Loucy (cell line): ENCODE measurements around the gene CPA2.

ENCODE experiments used
- H2AFZ ChIP-seq: fragments of 200-600 bp; sonication (generic); 2 replicates; pipeline ENCODE4 v1.6.0; 2016; ENCODE audit warnings: antibody characterized with exemption, mild to moderate bottlenecking, low read length, moderate library complexity
- H3F3A ChIP-seq: fragments of 200-600 bp; 2 replicates; pipeline ENCODE4 v1.6.0; 2016; ENCODE audit warnings: antibody characterized with exemption, low read depth, mild to moderate bottlenecking
- H3K27me3 ChIP-seq: fragments of 200-600 bp; sonication (generic); 2 replicates; pipeline ENCODE4 v1.6.1; 2014; ENCODE audit warnings: low read length, mild to moderate bottlenecking; ENCODE audit not compliant: insufficient read depth, poor library complexity, severe bottlenecking
- H3K36me3 ChIP-seq: fragments of 200-600 bp; sonication (generic); 2 replicates; pipeline ENCODE4 v1.6.1; 2016; ENCODE audit warnings: low read length; ENCODE audit not compliant: insufficient read depth
- H3K4me1 ChIP-seq: fragments of 200-600 bp; sonication (generic); 2 replicates; pipeline ENCODE4 v1.5.1; 2014; ENCODE audit warnings: low read length, mild to moderate bottlenecking; ENCODE audit not compliant: insufficient read depth, poor library complexity, severe bottlenecking
- H3K4me2 ChIP-seq: fragments of 200-600 bp; sonication (generic); 2 replicates; pipeline ENCODE4 v1.6.0; 2014; ENCODE audit warnings: antibody characterized with exemption, low read length, low read depth, mild to moderate bottlenecking; ENCODE audit not compliant: poor library complexity, severe bottlenecking
- H3K4me3 ChIP-seq: fragments of 200-600 bp; sonication (generic); 2 replicates; pipeline ENCODE4 v1.5.1; 2014; ENCODE audit warnings: low read length, mild to moderate bottlenecking, mixed read lengths; ENCODE audit not compliant: poor library complexity, severe bottlenecking
- H3K79me2 ChIP-seq: fragments of 200-600 bp; sonication (generic); 2 replicates; pipeline ENCODE4 v1.6.1; 2014; ENCODE audit warnings: low read length; ENCODE audit not compliant: insufficient read depth
- H3K9ac ChIP-seq: fragments of 200-600 bp; sonication (generic); 2 replicates; pipeline ENCODE4 v1.6.0; 2014; ENCODE audit warnings: mild to moderate bottlenecking, low read depth, low read length, moderate library complexity; ENCODE audit not compliant: poor library complexity, severe bottlenecking
- H3K9me2 ChIP-seq: fragments of 200-600 bp; sonication (generic); replicated peaks from 2 replicates; pipeline ENCODE4 v1.6.1; 2016; ENCODE audit warnings: low read depth, low read length, mixed read lengths
- H3K9me3 ChIP-seq: fragments of 200-600 bp; sonication (generic); 2 replicates; pipeline ENCODE4 v1.6.1; 2014; ENCODE audit warnings: mild to moderate bottlenecking, antibody characterized with exemption, low read length, low read depth; ENCODE audit not compliant: insufficient read depth
- H4K20me1 ChIP-seq: fragments of 200-600 bp; sonication (generic); 2 replicates; pipeline ENCODE4 v1.6.0; 2014; ENCODE audit warnings: antibody characterized with exemption, low read length, mild to moderate bottlenecking; ENCODE audit not compliant: insufficient read depth, poor library complexity, severe bottlenecking
- EZH2phosphoT487 ChIP-seq: fragments of 200-600 bp; IDR thresholded peaks from 2 replicates; pipeline ENCODE4 v1.6.1; 2018; ENCODE audit warnings: antibody characterized with exemption, mild to moderate bottlenecking, moderate library complexity, borderline replicate concordance
- TF ChIP-seq, protein P1 (sequence below): fragments of 200-600 bp; sonication (generic); conservative IDR thresholded peaks from 2 replicates; pipeline ENCODE4 v1.5.1; 2014; ENCODE audit warnings: mild to moderate bottlenecking, antibody characterized with exemption, low read length

CPA2 gene

GRCh38 chr7:130262448-130262847 lies 4.2 kb upstream of the CPA2 start:
- H3K4me2 ChIP-seq, result no peak overlapping the region
- H3K9ac ChIP-seq, result no peak overlapping the region
- no peak overlapping the region for H3K4me3 ChIP-seq

GRCh38 chr7:130263130-130263529 lies 3.5 kb upstream of the CPA2 start:
- H3K9me3 ChIP-seq, result no peaks in the 10 kb centered on the region
- no peaks in the 10 kb centered on the region for H3F3A ChIP-seq
- H3K27me3 ChIP-seq, result no peaks in the 10 kb centered on the region
- TF ChIP-seq, protein P1, sequence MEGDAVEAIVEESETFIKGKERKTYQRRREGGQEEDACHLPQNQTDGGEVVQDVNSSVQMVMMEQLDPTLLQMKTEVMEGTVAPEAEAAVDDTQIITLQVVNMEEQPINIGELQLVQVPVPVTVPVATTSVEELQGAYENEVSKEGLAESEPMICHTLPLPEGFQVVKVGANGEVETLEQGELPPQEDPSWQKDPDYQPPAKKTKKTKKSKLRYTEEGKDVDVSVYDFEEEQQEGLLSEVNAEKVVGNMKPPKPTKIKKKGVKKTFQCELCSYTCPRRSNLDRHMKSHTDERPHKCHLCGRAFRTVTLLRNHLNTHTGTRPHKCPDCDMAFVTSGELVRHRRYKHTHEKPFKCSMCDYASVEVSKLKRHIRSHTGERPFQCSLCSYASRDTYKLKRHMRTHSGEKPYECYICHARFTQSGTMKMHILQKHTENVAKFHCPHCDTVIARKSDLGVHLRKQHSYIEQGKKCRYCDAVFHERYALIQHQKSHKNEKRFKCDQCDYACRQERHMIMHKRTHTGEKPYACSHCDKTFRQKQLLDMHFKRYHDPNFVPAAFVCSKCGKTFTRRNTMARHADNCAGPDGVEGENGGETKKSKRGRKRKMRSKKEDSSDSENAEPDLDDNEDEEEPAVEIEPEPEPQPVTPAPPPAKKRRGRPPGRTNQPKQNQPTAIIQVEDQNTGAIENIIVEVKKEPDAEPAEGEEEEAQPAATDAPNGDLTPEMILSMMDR, result no peak
- TF ChIP-seq EZH2phosphoT487, result no peak
- no peak overlapping the region for H3K4me3 ChIP-seq
- peak overlapping the region; percentile 1 for H3K9ac ChIP-seq
- no peaks in the 10 kb centered on the region for H4K20me1 ChIP-seq
- H3K79me2 ChIP-seq, result no peaks in the 10 kb centered on the region
- H3K4me2 ChIP-seq, result peak overlapping the region; percentile 37
- peak overlapping the region; percentile 8; the same call in 1 of the 2 replicates for H2AFZ ChIP-seq
- peaks cover 19% of the 10 kb centered on the region for H3K4me1 ChIP-seq
- H3K36me3 ChIP-seq, result no peaks in the 10 kb centered on the region
- no peaks in the 10 kb centered on the region for H3K9me2 ChIP-seq

More at GRCh38 chr7:130262448-130262847, 4.2 kb upstream of the CPA2 start:
- H2AFZ ChIP-seq, result peak overlapping the region; percentile 8; the same call in 1 of the 2 replicates
- H3K4me1 ChIP-seq, result peaks cover 16% of the 10 kb centered on the region
- H3F3A ChIP-seq, result no peaks in the 10 kb centered on the region
- H3K9me3 ChIP-seq, result no peaks in the 10 kb centered on the region
- no peaks in the 10 kb centered on the region for H3K79me2 ChIP-seq
- H3K27me3 ChIP-seq, result no peaks in the 10 kb centered on the region
- no peaks in the 10 kb centered on the region for H3K9me2 ChIP-seq
- H4K20me1 ChIP-seq, result no peaks in the 10 kb centered on the region
- no peaks in the 10 kb centered on the region for H3K36me3 ChIP-seq
- no peak for TF ChIP-seq EZH2phosphoT487
- TF ChIP-seq, protein P1, result no peak

DNA sequence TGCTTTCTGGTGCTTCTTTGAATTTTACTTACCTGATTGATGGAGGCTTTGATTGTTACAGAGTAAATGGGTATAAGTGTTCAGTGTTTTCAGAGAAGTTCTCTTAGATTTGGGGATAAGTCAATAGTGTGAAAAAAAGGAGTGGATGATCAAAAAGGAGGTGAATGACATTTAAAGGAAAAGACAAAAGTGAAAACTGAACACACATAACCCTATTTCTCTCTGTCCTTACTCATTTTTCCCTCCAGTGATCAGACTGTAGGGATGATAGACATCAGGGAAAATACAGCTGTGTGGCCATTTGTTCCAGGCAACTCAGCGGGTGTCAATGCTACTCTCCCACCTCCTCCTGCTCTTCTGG lies 278 bp downstream of the CPA2 start:
- Histone ChIP-seq H2AFZ (no peak overlapping the region), H3K4me2 (no peak overlapping the region), H3K9ac (no peak overlapping the region), H4K20me1 (no peaks in the 10 kb centered on the region), H3K9me3 (no peaks in the 10 kb centered on the region), H3K9me2 (no peaks in the 10 kb centered on the region), H3K36me3 (no peaks in the 10 kb centered on the region), H3K27me3 (no peaks in the 10 kb centered on the region), H3K79me2 (no peaks in the 10 kb centered on the region), H3F3A (no peaks in the 10 kb centered on the region), H3K4me3 (no peak overlapping the region), H3K4me1 (peaks cover 35% of the 10 kb centered on the region)
- no peak for TF ChIP-seq EZH2phosphoT487
- TF ChIP-seq, protein P1, result no peak
